Measurements from ENCODE around the gene ACAT1. TPM values are rescaled to one million over a fixed set of nuclear protein-coding genes. Genes with fewer than 3 reads are reported as not detected.

ACAT1 gene
- total RNA-seq, 2 experiments from 2014 or later = 66.7 to 83.2 TPM

DNA sequence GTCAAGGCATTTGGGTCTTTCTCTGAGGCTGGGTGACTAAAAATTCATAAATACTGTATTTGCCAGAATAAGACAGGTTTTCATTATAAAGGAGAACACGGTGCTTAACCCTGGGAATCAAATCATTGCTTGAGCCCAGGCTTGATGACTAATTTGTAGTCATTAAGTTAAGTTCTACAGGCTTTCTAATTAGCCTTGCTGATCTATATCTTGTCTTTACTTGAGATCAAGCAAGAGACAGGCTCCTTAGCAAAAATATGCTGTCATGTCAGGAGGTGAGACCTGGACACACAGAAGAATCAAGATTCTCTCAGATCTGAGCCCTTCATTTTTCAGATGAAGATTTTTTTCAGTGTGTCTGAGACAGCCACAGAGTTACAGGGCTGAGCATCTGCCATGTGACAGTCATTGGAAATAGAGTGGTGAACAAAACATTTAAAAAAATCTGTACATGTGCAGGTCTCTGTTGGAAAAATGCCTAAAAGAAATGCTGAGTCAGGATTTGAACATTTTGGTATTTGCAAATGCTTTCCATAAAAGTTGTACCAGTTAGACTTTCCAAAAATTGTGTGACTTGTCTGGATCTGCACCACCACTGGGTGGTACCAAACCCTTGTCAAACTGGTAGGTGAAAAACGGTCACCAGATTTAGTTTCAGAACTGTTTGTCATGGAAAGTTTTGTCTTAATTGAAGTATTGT, 14.6 kb downstream of the ACAT1 start:
- no TSS peak for BruUV-seq (replicated peaks)
- Histone ChIP-seq H3K9me3 (ENCODE audit: low read length) (no peaks in the 10 kb centered on the region), H3K9me2 (ENCODE audit: insufficient read depth, low read length) (no peaks in the 10 kb centered on the region), H2AFZ (ENCODE audit: low read length) (no peak overlapping the region), H3K27ac (ENCODE audit: low read depth, low read length, poor library complexity, severe bottlenecking) (no peak overlapping the region), H3K79me2 (ENCODE audit: insufficient read depth, low read depth, low read length) (no peaks in the 10 kb centered on the region), H3K4me3 (ENCODE audit: low read depth, low read length, poor library complexity, severe bottlenecking) (no peak overlapping the region), H4K20me1 (ENCODE audit: insufficient read depth, low read length) (no peaks in the 10 kb centered on the region), H3K4me1 (ENCODE audit: insufficient read depth, low read length, poor library complexity, severe bottlenecking) (peaks cover 4% of the 10 kb centered on the region), H3K4me2 (ENCODE audit: low read length) (no peak overlapping the region), H3K36me3 (ENCODE audit: insufficient read depth, low read length) (peaks cover 80% of the 10 kb centered on the region)
- intact Hi-C loops (cut with micrococcal nuclease; ENCODE audit: unreplicated experiment) = no loop called here
- POLR2A ChIA-PET = interaction anchor here (0.6 kb wide), 1 partner anchor 149 kb away, joined by 3 read pairs; no protein-coding TSS in a partner anchor
- CTCF ChIA-PET (ENCODE audit: unreplicated experiment) = no interaction called here
- TF ChIP-seq, protein P1, sequence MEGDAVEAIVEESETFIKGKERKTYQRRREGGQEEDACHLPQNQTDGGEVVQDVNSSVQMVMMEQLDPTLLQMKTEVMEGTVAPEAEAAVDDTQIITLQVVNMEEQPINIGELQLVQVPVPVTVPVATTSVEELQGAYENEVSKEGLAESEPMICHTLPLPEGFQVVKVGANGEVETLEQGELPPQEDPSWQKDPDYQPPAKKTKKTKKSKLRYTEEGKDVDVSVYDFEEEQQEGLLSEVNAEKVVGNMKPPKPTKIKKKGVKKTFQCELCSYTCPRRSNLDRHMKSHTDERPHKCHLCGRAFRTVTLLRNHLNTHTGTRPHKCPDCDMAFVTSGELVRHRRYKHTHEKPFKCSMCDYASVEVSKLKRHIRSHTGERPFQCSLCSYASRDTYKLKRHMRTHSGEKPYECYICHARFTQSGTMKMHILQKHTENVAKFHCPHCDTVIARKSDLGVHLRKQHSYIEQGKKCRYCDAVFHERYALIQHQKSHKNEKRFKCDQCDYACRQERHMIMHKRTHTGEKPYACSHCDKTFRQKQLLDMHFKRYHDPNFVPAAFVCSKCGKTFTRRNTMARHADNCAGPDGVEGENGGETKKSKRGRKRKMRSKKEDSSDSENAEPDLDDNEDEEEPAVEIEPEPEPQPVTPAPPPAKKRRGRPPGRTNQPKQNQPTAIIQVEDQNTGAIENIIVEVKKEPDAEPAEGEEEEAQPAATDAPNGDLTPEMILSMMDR (conservative IDR thresholded peaks at IDR 0.05; ENCODE audit: low read length) = peak; percentile 75
- no peak for TF ChIP-seq EZH2phosphoT487 (IDR thresholded peaks at IDR 0.05; ENCODE audit: borderline replicate concordance, low read depth, low read length)
- DNase-seq (ENCODE audit: low spot score) = peak; percentile 57

DNA sequence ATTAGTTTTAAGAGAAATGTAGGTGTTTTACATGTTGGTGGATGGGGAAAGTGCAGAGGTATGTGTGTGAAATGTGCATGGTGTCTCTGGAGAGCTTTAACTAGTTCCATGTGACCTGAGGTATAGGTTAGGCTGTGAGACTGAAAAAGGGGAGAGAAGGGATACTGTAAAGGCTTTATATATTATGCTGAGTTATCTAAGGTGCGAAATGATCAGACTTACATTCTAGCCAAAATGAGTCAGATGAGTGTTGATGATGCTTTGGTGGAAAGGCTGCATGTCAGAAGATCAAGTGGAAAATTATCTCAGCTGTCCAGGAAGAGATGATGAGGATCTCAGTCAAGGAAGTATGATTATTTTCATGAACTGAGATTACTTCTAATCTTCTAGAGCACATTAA, 15.8 kb downstream of the ACAT1 start:
- Histone ChIP-seq H2AFZ (ENCODE audit: low read length) (no peak overlapping the region), H3K9me2 (ENCODE audit: insufficient read depth, low read length) (no peaks in the 10 kb centered on the region), H4K20me1 (ENCODE audit: insufficient read depth, low read length) (no peaks in the 10 kb centered on the region), H3K36me3 (ENCODE audit: insufficient read depth, low read length) (peaks cover 85% of the 10 kb centered on the region), H3K4me2 (ENCODE audit: low read length) (no peak overlapping the region), H3K9me3 (ENCODE audit: low read length) (no peaks in the 10 kb centered on the region), H3K79me2 (ENCODE audit: insufficient read depth, low read depth, low read length) (no peaks in the 10 kb centered on the region), H3K27ac (ENCODE audit: low read depth, low read length, poor library complexity, severe bottlenecking) (no peak overlapping the region), H3K4me3 (ENCODE audit: low read depth, low read length, poor library complexity, severe bottlenecking) (no peak overlapping the region), H3K4me1 (ENCODE audit: insufficient read depth, low read length, poor library complexity, severe bottlenecking) (peaks cover 4% of the 10 kb centered on the region)
- no TSS peak for BruUV-seq (replicated peaks)
- POLR2A ChIA-PET = no interaction called here
- DNase-seq (ENCODE audit: low spot score) = no peak
- TF ChIP-seq, protein P1 (conservative IDR thresholded peaks at IDR 0.05; ENCODE audit: low read length) = no peak
- no peak for TF ChIP-seq EZH2phosphoT487 (IDR thresholded peaks at IDR 0.05; ENCODE audit: borderline replicate concordance, low read depth, low read length)
- CTCF ChIA-PET (ENCODE audit: unreplicated experiment) = no interaction called here
- intact Hi-C loops (cut with micrococcal nuclease; ENCODE audit: unreplicated experiment) = no loop called here

DNA sequence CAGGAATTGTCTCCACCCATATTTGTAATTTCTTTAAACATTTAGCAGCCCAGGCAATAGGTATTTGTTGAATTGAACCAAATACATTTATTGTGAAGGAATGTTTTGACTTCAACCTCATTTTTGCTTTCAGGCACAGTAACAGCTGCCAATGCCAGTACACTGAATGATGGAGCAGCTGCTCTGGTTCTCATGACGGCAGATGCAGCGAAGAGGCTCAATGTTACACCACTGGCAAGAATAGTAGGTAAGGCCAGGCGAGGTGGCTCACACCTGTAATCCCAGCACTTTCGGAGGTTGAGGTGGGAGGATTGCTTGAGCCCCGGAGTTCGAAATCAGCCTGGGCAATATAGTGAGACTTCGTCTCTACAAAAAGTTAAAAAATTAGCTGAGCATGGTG, 20.9 kb downstream of the ACAT1 start:
- Histone ChIP-seq H2AFZ (ENCODE audit: low read length) (no peak overlapping the region), H3K4me1 (ENCODE audit: insufficient read depth, low read length, poor library complexity, severe bottlenecking) (no peaks in the 10 kb centered on the region), H3K27ac (ENCODE audit: low read depth, low read length, poor library complexity, severe bottlenecking) (no peak overlapping the region), H4K20me1 (ENCODE audit: insufficient read depth, low read length) (no peaks in the 10 kb centered on the region), H3K79me2 (ENCODE audit: insufficient read depth, low read depth, low read length) (no peaks in the 10 kb centered on the region), H3K9me2 (ENCODE audit: insufficient read depth, low read length) (no peaks in the 10 kb centered on the region), H3K36me3 (ENCODE audit: insufficient read depth, low read length) (peaks cover 93% of the 10 kb centered on the region), H3K9me3 (ENCODE audit: low read length) (no peaks in the 10 kb centered on the region), H3K4me3 (ENCODE audit: low read depth, low read length, poor library complexity, severe bottlenecking) (no peak overlapping the region), H3K4me2 (ENCODE audit: low read length) (no peak overlapping the region)
- intact Hi-C loops (cut with micrococcal nuclease; ENCODE audit: unreplicated experiment) = no loop called here
- CTCF ChIA-PET (ENCODE audit: unreplicated experiment) = no interaction called here
- TF ChIP-seq, protein P1 (conservative IDR thresholded peaks at IDR 0.05; ENCODE audit: low read length) = no peak
- TF ChIP-seq EZH2phosphoT487 (IDR thresholded peaks at IDR 0.05; ENCODE audit: borderline replicate concordance, low read depth, low read length) = no peak
- POLR2A ChIA-PET = interaction anchor here (2.3 to 3.4 kb wide), 2 partner anchors 8 to 13 kb away, joined by 8 to 16 read pairs; no protein-coding TSS in a partner anchor
- BruUV-seq (replicated peaks) = no TSS peak
- no peak for DNase-seq (ENCODE audit: low spot score)

Data from OCI-LY7 (cell line).